Sciatic nerve (tissue), 2 donors: Measurements from ENCODE around the gene STOX2. TPM values are rescaled to one million over a fixed set of nuclear protein-coding genes. Genes with fewer than 3 reads are reported as not detected.
"Not testable (repeated sequence)": the region's sequence is repeated elsewhere in the genome, so short reads cannot be mapped to it uniquely, and the experiment has no call there.

Experiments used
- ATAC-seq: fragments of 200-7000 bp; cut with Tn5 transposase; one replicate; pipeline ENCODE4 v1.9.1; 2020; ENCODE audit warnings: mild to moderate bottlenecking, moderate library complexity
- DNase-seq: peaks from one replicate; pipeline ENCODE4 v3.0.0-alpha.2; 2020; ENCODE audit warnings: low spot score
- intact Hi-C: fragments of 100-400 bp; cut with DNase I; formaldehyde crosslinking; loops from one replicate; pipeline ENCODE4 v1.14.2; 2022
- total RNA-seq: library from RNA; stranded (reverse); fragmentation: NEBNext Ultra II Directional; extraction: Animal tissue kit (Norgen Biotek cat#: 25700); gene quantifications from one replicate; pipeline ENCODE4 v1.2.1, GENCODE V29; 2021
- donor health status: DM: no; HTN: no; CAD: no.
- donor health status: DM: no; HTN: no; CAD: no.

Gene STOX2
- total RNA-seq, 1 donor from 2014 or later, result 19.2 TPM

DNA sequence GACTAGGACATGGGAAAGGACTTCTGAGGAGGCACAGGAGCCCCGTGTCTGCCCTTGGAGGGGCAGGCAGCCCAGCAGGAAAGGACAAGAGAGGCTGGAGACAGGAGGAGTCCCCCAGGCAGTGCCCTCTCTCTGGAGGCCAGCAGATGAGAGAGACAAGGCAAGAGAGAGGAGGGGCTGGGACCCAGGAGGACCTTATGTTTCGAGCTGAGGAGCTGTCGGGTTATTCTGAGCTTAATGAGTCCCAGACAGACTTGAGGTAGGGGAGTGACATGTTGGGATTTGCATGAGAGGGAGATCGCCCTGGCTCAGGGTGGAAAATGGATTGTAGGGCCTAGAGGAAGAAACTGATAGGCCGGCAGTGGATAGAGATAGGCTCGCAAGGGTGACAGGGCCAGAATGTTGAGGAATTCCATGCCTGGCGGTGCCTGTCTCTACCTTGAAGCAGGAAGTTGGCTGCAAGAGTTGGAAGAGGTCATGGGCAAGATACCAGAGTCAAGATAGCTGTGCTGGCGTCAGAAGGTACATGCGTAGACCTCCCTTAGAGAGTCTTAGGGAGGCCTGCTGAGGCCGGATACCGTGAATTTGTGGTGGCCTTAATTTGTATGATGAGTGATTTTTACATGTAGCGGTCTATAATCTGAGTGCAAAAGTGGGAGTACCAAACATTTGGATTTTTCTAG lies 19.4 kb downstream of the STOX2 start:
- DNase-seq (no peak), ATAC-seq (no peak)
- intact Hi-C loops, result no loop called here

- DNase-seq (no peak), ATAC-seq (no peak)
- intact Hi-C loops, result no loop called here
Measured at GRCh38 chr4:183926950-183927349, 21.8 kb downstream of the STOX2 start.

DNA sequence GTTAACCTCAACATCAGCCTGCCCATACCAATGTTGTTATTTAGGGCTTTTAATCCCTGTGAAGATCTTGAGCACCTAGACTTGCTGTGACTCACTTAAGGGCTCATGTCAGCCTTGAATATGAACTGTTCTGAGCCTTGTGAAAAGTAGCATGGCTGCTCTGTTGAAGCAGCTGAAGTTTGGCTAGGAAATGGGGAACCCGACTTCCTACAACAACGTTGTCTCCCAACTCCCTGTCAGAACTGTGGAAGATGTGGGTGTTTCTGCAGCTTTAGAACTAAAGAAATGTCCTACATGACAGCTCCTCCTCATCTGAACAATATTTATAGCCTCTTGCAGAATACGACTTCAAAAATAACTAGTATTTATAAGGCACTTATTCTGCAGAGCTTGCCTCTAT lies 27.5 kb downstream of the STOX2 start:
- intact Hi-C loops, result no loop called here
- ATAC-seq, result no peak
- DNase-seq, result no peak

DNA sequence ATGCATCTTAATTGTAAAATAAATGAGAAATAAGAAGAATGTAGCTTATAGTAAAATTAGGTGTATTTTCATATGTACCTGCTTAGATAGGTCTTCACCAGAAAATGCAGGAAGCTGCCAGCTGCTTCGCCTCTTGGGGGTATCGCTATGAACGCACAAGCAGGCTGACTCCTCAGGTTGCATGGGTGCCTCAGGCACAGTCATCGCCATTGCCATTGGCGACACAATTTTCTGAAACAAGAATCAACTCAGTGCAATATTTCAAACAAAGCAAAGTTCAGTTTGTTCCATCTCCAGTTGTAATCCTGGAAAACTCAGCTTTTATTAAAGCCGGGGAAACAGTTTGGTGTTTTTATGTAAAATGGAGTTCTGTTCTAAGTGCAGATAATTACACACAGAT lies 29.7 kb downstream of the STOX2 start:
- intact Hi-C loops, result no loop called here

GRCh38 chr4:183935355-183936005 lies 30.4 kb downstream of the STOX2 start:
- DNase-seq (no peak), ATAC-seq (no peak)
- intact Hi-C loops, result no loop called here

More for the DNA sequence above, 29.7 kb downstream of the STOX2 start:
- DNase-seq, result no peak
- no peak for ATAC-seq

DNA sequence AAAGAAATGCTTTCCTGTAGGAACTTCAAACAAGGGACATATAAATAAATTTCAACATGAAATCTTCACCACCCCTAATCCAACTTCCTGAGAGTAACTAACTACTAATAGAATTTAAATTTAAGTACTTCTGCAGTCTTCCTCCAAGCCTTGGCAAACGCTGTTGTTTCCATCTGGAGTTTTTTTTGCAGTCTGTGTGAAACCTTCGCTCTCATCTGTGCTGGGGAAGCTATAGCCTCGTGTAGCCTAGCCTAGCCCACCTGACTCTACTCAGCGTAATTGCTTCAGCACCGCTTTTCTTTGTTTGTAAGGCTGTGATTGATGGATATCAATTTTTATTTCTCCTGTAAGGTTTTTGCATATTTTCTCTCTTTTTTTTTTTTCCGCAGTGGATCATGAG lies 30.9 kb downstream of the STOX2 start:
- intact Hi-C loops, result no loop called here
- ATAC-seq (no peak), DNase-seq (no peak)

GRCh38 chr4:183936574-183937345 lies 31.7 kb downstream of the STOX2 start:
- intact Hi-C loops, result no loop called here
- DNase-seq (no peak), ATAC-seq (no peak)

DNA sequence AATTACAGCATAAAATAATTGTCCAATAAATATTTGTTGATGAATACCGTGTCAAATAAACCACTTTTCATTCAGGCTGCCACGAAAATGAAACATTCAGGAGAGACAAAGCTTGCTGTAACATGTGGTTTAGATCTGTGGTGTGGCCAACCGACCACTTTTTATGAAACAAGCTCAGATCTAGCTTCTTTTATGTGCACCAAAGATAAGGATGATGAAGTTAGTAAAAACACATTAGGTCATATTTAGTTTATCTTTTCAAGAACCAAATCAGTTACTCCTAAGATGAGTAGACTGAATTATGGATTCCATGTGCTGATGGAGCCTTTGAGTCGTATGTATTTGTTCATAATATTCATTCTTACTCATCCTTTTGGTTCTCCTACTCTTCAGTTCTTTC lies 35.8 kb downstream of the STOX2 start:
- intact Hi-C loops, result no loop called here
- DNase-seq (no peak), ATAC-seq (no peak)

GRCh38 chr4:183941964-183942363 lies 36.9 kb downstream of the STOX2 start:
- DNase-seq, result no peak
- no peak for ATAC-seq
- intact Hi-C loops, result no loop called here

DNA sequence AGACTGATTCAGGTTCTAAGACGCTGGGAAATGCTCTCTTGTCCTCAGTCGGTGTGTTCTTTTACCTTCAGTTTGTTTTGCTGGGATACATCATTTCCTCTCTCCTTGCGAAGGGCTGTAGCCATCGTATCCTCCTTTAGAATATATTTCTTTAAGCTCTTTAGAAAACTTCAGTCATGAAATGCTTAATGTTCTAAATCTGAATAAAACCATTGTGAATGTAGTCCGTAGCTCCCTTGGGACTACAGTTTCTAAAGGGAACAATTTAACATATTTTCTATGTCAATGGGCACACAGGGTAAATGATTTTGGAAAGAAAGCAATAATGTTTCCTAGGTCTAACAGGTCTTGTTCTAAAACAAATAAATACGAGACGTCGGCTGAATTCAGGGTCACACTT lies 40.6 kb downstream of the STOX2 start:
- intact Hi-C loops, result no loop called here
- DNase-seq, result no peak
- ATAC-seq, result no peak

GRCh38 chr4:183950536-183950935 lies 45.4 kb downstream of the STOX2 start:
- no peak for DNase-seq
- no peak for ATAC-seq
- intact Hi-C loops, result no loop called here

DNA sequence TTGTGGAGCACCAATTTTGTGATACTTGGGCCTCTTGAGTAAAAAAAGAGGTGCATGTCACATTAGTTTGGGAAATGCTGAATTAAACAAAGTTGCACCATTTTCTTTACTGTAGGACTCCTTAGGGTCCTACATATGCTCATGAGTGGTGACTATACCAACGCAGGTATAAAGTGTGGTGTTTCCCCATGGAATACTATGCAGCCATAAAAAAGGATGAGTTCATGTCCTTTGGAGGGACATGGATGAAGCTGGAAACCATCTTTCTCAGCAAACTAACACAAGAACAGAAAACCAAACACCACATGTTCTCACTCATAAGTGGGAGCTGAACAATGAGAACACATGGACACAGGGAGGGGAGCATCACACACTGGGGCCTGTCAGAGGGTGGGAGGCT lies 47.5 kb downstream of the STOX2 start:
- DNase-seq, ATAC-seq, intact Hi-C loops: not testable (repeated sequence)

GRCh38 chr4:183959319-183960045 lies 54.4 kb downstream of the STOX2 start:
- DNase-seq (no peak), ATAC-seq (peak; percentile 25)
- intact Hi-C loops, result no loop called here

GRCh38 chr4:183960046-183960420 lies 54.9 kb downstream of the STOX2 start:
- ATAC-seq (peak; percentile 99), DNase-seq (peak; percentile 75)
- intact Hi-C loops, result no loop called here

GRCh38 chr4:183960962-183961541 lies 55.9 kb downstream of the STOX2 start:
- DNase-seq (no peak), ATAC-seq (peak; percentile 30)
- intact Hi-C loops, result no loop called here

DNA sequence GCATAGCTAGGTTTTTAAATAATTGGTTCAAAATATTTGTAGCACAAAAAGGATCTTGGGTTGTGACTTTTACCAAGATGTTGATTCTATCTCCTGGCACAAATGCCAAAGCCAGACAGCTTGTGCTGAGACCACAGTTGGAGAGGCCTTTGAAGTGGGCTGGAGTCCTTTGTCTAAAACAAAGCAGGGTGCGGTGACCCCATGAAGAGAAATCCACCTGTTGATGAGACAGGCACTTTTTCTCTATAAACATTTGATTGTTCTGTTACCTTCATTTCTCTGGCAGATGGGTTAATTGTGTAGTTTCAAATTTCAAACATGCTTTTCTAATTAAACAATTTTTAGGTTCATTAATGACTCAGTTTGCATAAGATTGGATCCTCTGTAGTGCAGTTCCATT lies 56.7 kb downstream of the STOX2 start:
- intact Hi-C loops, result no loop called here
- no peak for ATAC-seq
- DNase-seq, result no peak

GRCh38 chr4:183962419-183962818 lies 57.3 kb downstream of the STOX2 start:
- DNase-seq (no peak), ATAC-seq (no peak)
- intact Hi-C loops, result no loop called here

DNA sequence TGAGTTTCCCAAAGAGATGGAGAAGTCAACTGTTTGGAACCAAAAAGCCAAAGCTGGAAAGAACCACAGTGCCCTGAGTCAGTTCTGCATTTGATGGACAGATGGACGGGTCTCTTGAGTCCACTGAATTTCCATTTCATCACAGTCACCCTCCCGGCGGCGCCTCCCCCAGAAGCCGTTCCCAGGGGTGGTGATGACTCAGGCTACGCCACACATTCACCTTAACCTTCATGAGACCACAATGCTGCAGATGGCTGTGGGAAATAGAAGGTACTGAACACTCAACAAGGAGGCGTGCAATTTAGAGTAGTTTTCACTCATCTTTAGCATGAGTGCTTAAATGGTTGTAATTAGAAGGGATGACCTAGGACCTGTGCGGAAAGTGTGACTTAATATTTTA lies 61.3 kb downstream of the STOX2 start:
- ATAC-seq, result no peak
- intact Hi-C loops, result no loop called here
- no peak for DNase-seq

GRCh38 chr4:183967266-183967665 lies 62.2 kb downstream of the STOX2 start:
- ATAC-seq (no peak), DNase-seq (no peak)
- intact Hi-C loops, result no loop called here
